Stimulated activated CD8-positive, alpha-beta memory T cell treated with anti-CD3 and anti-CD28 coated beads, Interleukin-12 subunit alpha, Interleukin-12 subunit beta, amount 100 ng/mL, for 1 hour (primary cell): ENCODE measurements around the gene CTXN1.
"Not testable (repeated sequence)": the region's sequence is repeated elsewhere in the genome, so short reads cannot be mapped to it uniquely, and the experiment has no call there.

Source experiments
- DNase-seq: peaks from one replicate; pipeline ENCODE4 v3.0.0-alpha.2; 2020; ENCODE audit warnings: low read depth

The CTXN1 gene

GRCh38 chr19:7926021-7926726, at the start of gene CTXN1:
TSS of gene CTXN1 (minus strand) at chr19:7926135. CDS start at chr19:7925538, 597 bp downstream.
- DNase-seq, result peak; percentile 59

GRCh38 chr19:7975037-7975436, 49.1 kb upstream of the CTXN1 start:
- no peak for DNase-seq

- no peak for DNase-seq
These were observed 47.9 kb upstream of the CTXN1 start for GRCh38 chr19:7973883-7974282.

- no peak for DNase-seq
These were observed 45.9 kb upstream of the CTXN1 start for GRCh38 chr19:7971553-7972520.

- no peak for DNase-seq
These were observed 44.9 kb upstream of the CTXN1 start for GRCh38 chr19:7970716-7971448.

GRCh38 chr19:7969555-7969939, 43.6 kb upstream of the CTXN1 start:
- no peak for DNase-seq

- no peak for DNase-seq
These were observed 43.0 kb upstream of the CTXN1 start for GRCh38 chr19:7968796-7969554.

GRCh38 chr19:7968008-7968795, 42.3 kb upstream of the CTXN1 start:
- no peak for DNase-seq

- no peak for DNase-seq
These were observed 40.2 kb upstream of the CTXN1 start for GRCh38 chr19:7965921-7966665.

- no peak for DNase-seq
These were observed 39.4 kb upstream of the CTXN1 start for GRCh38 chr19:7965259-7965841.

- no peak for DNase-seq
These were observed 37.6 kb upstream of the CTXN1 start for GRCh38 chr19:7963566-7963965.

GRCh38 chr19:7962644-7963268, 36.8 kb upstream of the CTXN1 start:
- no peak for DNase-seq

GRCh38 chr19:7961920-7962626, 36.1 kb upstream of the CTXN1 start:
- no peak for DNase-seq

- DNase-seq, result not testable (repeated sequence)
These were observed 35.1 kb upstream of the CTXN1 start for GRCh38 chr19:7961082-7961481.

GRCh38 chr19:7959211-7959610, 33.3 kb upstream of the CTXN1 start:
- DNase-seq, result no peak

- DNase-seq, result no peak
These were observed 29.8 kb upstream of the CTXN1 start for GRCh38 chr19:7955696-7956095.

GRCh38 chr19:7953576-7953975, 27.6 kb upstream of the CTXN1 start:
- DNase-seq, result no peak

GRCh38 chr19:7953060-7953459, 27.1 kb upstream of the CTXN1 start:
- DNase-seq, result no peak

- no peak for DNase-seq
These were observed 22.0 kb upstream of the CTXN1 start for GRCh38 chr19:7947939-7948338.
